ENCODE data around the gene ADAMTS15. TPM values are rescaled to one million over a fixed set of nuclear protein-coding genes. Genes with fewer than 3 reads are reported as not detected.

ADAMTS15 gene
- total RNA-seq, 2 experiments from 2014 or later = not detected

- H3K36me3 Mint-ChIP-seq = no peaks in the 10 kb centered on the region
- intact Hi-C loops (cut with micrococcal nuclease) = no loop called here
- no peak overlapping the region for H3K27ac Mint-ChIP-seq
- DNase-seq = no peak
- CTCF ChIA-PET = no interaction called here
- POLR2A ChIA-PET = no interaction called here
- H3K9me3 Mint-ChIP-seq = no peaks in the 10 kb centered on the region
- peaks cover 8% of the 10 kb centered on the region for H3K27me3 Mint-ChIP-seq
- no peaks in the 10 kb centered on the region for H3K4me1 Mint-ChIP-seq (ENCODE audit: low read depth)
- no peak overlapping the region for H3K4me3 Mint-ChIP-seq
These were observed 70.9 kb downstream of the ADAMTS15 start for GRCh38 chr11:130519128-130519932.

- CTCF ChIA-PET = no interaction called here
- no peaks in the 10 kb centered on the region for H3K36me3 Mint-ChIP-seq
- H3K4me1 Mint-ChIP-seq (ENCODE audit: low read depth) = no peaks in the 10 kb centered on the region
- peaks cover 5% of the 10 kb centered on the region for H3K27me3 Mint-ChIP-seq
- intact Hi-C loops (cut with micrococcal nuclease) = no loop called here
- H3K4me3 Mint-ChIP-seq = no peak overlapping the region
- DNase-seq = no peak
- H3K27ac Mint-ChIP-seq = no peak overlapping the region
- POLR2A ChIA-PET = no interaction called here
- H3K9me3 Mint-ChIP-seq = no peaks in the 10 kb centered on the region
These were observed 71.8 kb downstream of the ADAMTS15 start for GRCh38 chr11:130520271-130520671.

GRCh38 chr11:130522284-130522961 lies 74.0 kb downstream of the ADAMTS15 start:
- Mint-ChIP-seq H3K4me3 (no peak overlapping the region), H3K27ac (no peak overlapping the region), H3K4me1 (ENCODE audit: low read depth) (no peaks in the 10 kb centered on the region), H3K27me3 (peaks cover 4% of the 10 kb centered on the region), H3K36me3 (no peaks in the 10 kb centered on the region), H3K9me3 (no peaks in the 10 kb centered on the region)
- intact Hi-C loops (cut with micrococcal nuclease) = no loop called here
- ChIA-PET CTCF (no interaction called here), POLR2A (no interaction called here)
- DNase-seq = no peak

GRCh38 chr11:130523166-130523565 lies 74.7 kb downstream of the ADAMTS15 start:
- Mint-ChIP-seq H3K9me3 (no peaks in the 10 kb centered on the region), H3K4me1 (ENCODE audit: low read depth) (no peaks in the 10 kb centered on the region), H3K27me3 (peaks cover 4% of the 10 kb centered on the region), H3K4me3 (no peak overlapping the region), H3K36me3 (no peaks in the 10 kb centered on the region), H3K27ac (no peak overlapping the region)
- intact Hi-C loops (cut with micrococcal nuclease) = no loop called here
- no peak for DNase-seq
- POLR2A ChIA-PET = no interaction called here
- CTCF ChIA-PET = no interaction called here

GRCh38 chr11:130523609-130524008 lies 75.2 kb downstream of the ADAMTS15 start:
- Mint-ChIP-seq H3K27me3 (peaks cover 4% of the 10 kb centered on the region), H3K4me1 (ENCODE audit: low read depth) (no peaks in the 10 kb centered on the region), H3K27ac (no peak overlapping the region), H3K4me3 (no peak overlapping the region), H3K36me3 (no peaks in the 10 kb centered on the region), H3K9me3 (no peaks in the 10 kb centered on the region)
- CTCF ChIA-PET = no interaction called here
- POLR2A ChIA-PET = no interaction called here
- DNase-seq = no peak
- intact Hi-C loops (cut with micrococcal nuclease) = no loop called here

GRCh38 chr11:130524132-130524790 lies 75.8 kb downstream of the ADAMTS15 start:
- Mint-ChIP-seq H3K27me3 (peaks cover 4% of the 10 kb centered on the region), H3K27ac (no peak overlapping the region), H3K4me1 (ENCODE audit: low read depth) (no peaks in the 10 kb centered on the region), H3K9me3 (no peaks in the 10 kb centered on the region), H3K36me3 (no peaks in the 10 kb centered on the region), H3K4me3 (no peak overlapping the region)
- ChIA-PET POLR2A (no interaction called here), CTCF (no interaction called here)
- intact Hi-C loops (cut with micrococcal nuclease) = no loop called here
- DNase-seq = no peak

GRCh38 chr11:130525307-130525706 lies 76.9 kb downstream of the ADAMTS15 start:
- Mint-ChIP-seq H3K27ac (no peak overlapping the region), H3K9me3 (no peaks in the 10 kb centered on the region), H3K4me3 (no peak overlapping the region), H3K36me3 (no peaks in the 10 kb centered on the region), H3K4me1 (ENCODE audit: low read depth) (no peaks in the 10 kb centered on the region), H3K27me3 (peaks cover 3% of the 10 kb centered on the region)
- no peak for DNase-seq
- CTCF ChIA-PET = no interaction called here
- POLR2A ChIA-PET = no interaction called here
- intact Hi-C loops (cut with micrococcal nuclease) = no loop called here

Other genes starting within 250 kb of the ADAMTS15 start
- 10 to 100 TPM; 33.3 to 33.4 TPM for gene ZBTB44, start 133.7 kb upstream of the ADAMTS15 start, total RNA-seq
- not detected for gene ADAMTS8, start 20.0 kb upstream of the ADAMTS15 start, total RNA-seq